GM12878 (cell line): Measurements from ENCODE around the gene SCIN. TPM values are rescaled to one million over a fixed set of nuclear protein-coding genes. Genes with fewer than 3 reads are reported as not detected.

Experiments
- ATAC-seq: fragments of 200-7000 bp; cut with Tn5 transposase; 3 replicates; pipeline ENCODE4 v1.9.1; 2020; ENCODE audit warnings: mild to moderate bottlenecking, moderate library complexity
- Bru-seq: library from RNA; stranded (reverse); fragments of 400-500 nt; gene quantifications from one replicate; lab custom pipeline; 2021; lab: Mats Ljungman, UMichigan
- BruChase-seq, 2 experiments: library from RNA; stranded (reverse); fragments of 400-500 nt; gene quantifications; one replicate each; lab custom pipeline; 2021; lab: Mats Ljungman, UMichigan
- BruUV-seq: library from RNA; stranded (reverse); fragments of 400-500 nt; replicated peaks from 2 replicates; lab custom pipeline; 2021; lab: Mats Ljungman, UMichigan
- CTCF ChIA-PET: fragments of 300-600 bp; sonication (Branson Sonifier 250); formaldehyde crosslinking; extraction: SDS; loops from one replicate; lab custom pipeline; 2021; ENCODE audit warnings: inconsistent platforms; lab: Yijun Ruan, JAX
- POLR2A ChIA-PET: fragments of 350-600 bp; formaldehyde crosslinking; extraction: SDS; loops from one replicate; lab custom pipeline; 2021; ENCODE audit warnings: inconsistent platforms; lab: Charles Lee
- RAD21 ChIA-PET: fragments of 300-600 bp; sonication (Branson Sonifier 250); formaldehyde crosslinking; loops from one replicate; lab custom pipeline; 2023; ENCODE audit warnings: antibody characterized with exemption; ENCODE audit not compliant: unreplicated experiment; lab: Charles Lee
- SMC1A ChIA-PET: fragments of 300-600 bp; sonication (Branson Sonifier 250); formaldehyde crosslinking; loops from one replicate; lab custom pipeline; 2023; ENCODE audit not compliant: unreplicated experiment, uncharacterized antibody; lab: Charles Lee
- DNase-seq: peaks from one replicate; pipeline ENCODE4 v3.0.0-alpha.2; 2011; ENCODE audit warnings: low read depth, low spot score
- FAIRE-seq: peaks from 3 replicates; lab custom pipeline; 2011; peaks lifted over from hg19 to GRCh38; lab: Jason Lieb, UNC
- H2AFZ ChIP-seq: 2 replicates; pipeline ENCODE4 v1.6.0; 2011; ENCODE audit warnings: low read depth, low read length, control low read depth; ENCODE audit not compliant: control insufficient read depth
- H3K27ac ChIP-seq: 2 replicates; pipeline ENCODE4 v1.5.1; 2011; ENCODE audit warnings: control low read depth; ENCODE audit not compliant: control insufficient read depth, insufficient read depth
- H3K27me3 ChIP-seq, 2 experiments: replicated peaks in 1 of 2; 2 replicates each; pipeline versions ENCODE4 v1.6.0 to v1.6.1; 2011; ENCODE audit warnings: low read length in 1 of 2; ENCODE audit not compliant: control insufficient read depth in 2 of 2, insufficient read depth in 2 of 2
- H3K36me3 ChIP-seq, 2 experiments: 2 replicates each; pipeline ENCODE4 v1.5.1; 2011; ENCODE audit warnings: low read length in 1 of 2; ENCODE audit not compliant: control insufficient read depth in 2 of 2, insufficient read depth in 2 of 2
- H3K4me1 ChIP-seq: 2 replicates; pipeline ENCODE4 v1.6.1; 2011; ENCODE audit warnings: mild to moderate bottlenecking, low read length, moderate library complexity, mixed read lengths; ENCODE audit not compliant: control insufficient read depth, insufficient read depth
- H3K4me2 ChIP-seq: 2 replicates; pipeline ENCODE4 v1.6.0; 2011; ENCODE audit warnings: control low read depth; ENCODE audit not compliant: control insufficient read depth, insufficient read depth
- H3K4me3 ChIP-seq: fragments of 200-600 bp; sonication (generic); 2 replicates; pipeline ENCODE4 v1.5.1; 2016
- H3K79me2 ChIP-seq: 2 replicates; pipeline ENCODE4 v1.6.0; 2011; ENCODE audit warnings: low read length; ENCODE audit not compliant: control insufficient read depth, insufficient read depth
- H3K9ac ChIP-seq: 2 replicates; pipeline ENCODE4 v1.8.0; 2011; ENCODE audit warnings: low read length, control low read depth, mixed read lengths; ENCODE audit not compliant: control insufficient read depth, insufficient read depth
- H3K9me3 ChIP-seq: replicated peaks from 3 replicates; pipeline ENCODE4 v1.5.1; 2011; ENCODE audit warnings: mild to moderate bottlenecking, low read length; ENCODE audit not compliant: control insufficient read depth, insufficient read depth
- H4K20me1 ChIP-seq: 2 replicates; pipeline ENCODE4 v1.6.0; 2011; ENCODE audit not compliant: control insufficient read depth, insufficient read depth
- CBFB ChIP-seq: IDR thresholded peaks from 2 replicates; pipeline ENCODE4 v1.6.1; 2016; ENCODE audit warnings: antibody characterized with exemption, low read depth
- GATAD2B ChIP-seq: fragments of 450-650 bp; conservative IDR thresholded peaks from 2 replicates; pipeline ENCODE4 v1.6.1; 2017; ENCODE audit warnings: low read depth, mild to moderate bottlenecking, moderate library complexity
- MTA3 ChIP-seq: IDR thresholded peaks from 2 replicates; pipeline ENCODE4 v1.6.1; 2012; ENCODE audit warnings: low read length, inconsistent platforms, borderline replicate concordance
- NFXL1 ChIP-seq: fragments of 450-650 bp; IDR thresholded peaks from 2 replicates; pipeline ENCODE4 v1.6.1; 2017; ENCODE audit warnings: antibody characterized with exemption, mild to moderate bottlenecking, borderline replicate concordance
- NFYB ChIP-seq: IDR thresholded peaks from 2 replicates; pipeline ENCODE4 v1.6.1; 2011; ENCODE audit warnings: low read depth, mild to moderate bottlenecking, low read length, improper control_type of control experiment, moderate library complexity; ENCODE audit not compliant: insufficient read depth
- RBBP5 ChIP-seq: fragments of 200-600 bp; sonication (generic); conservative IDR thresholded peaks from 2 replicates; pipeline ENCODE4 v1.6.1; 2016
- RELA ChIP-seq: fragments of 450-650 bp; IDR thresholded peaks from 2 replicates; pipeline ENCODE4 v1.8.0; 2014; ENCODE audit warnings: borderline replicate concordance; ENCODE audit not compliant: partially characterized antibody
- SP1 ChIP-seq: IDR thresholded peaks from one replicate; pipeline ENCODE4 v1.6.1; 2011; ENCODE audit warnings: low read depth, low read length
- WGBS: methylation state at CpG from one replicate; pipeline ENCODE4 v1.1.6; 2016; ENCODE audit warnings: low lambda C conversion rate; ENCODE audit not compliant: insufficient replicate concordance, insufficient coverage; ENCODE audit errors: missing lambda C conversion rate; 5-methylcytosine and 5-hydroxymethylcytosine counted together
- in situ Hi-C: fragments of 300-500 bp; cut with MboI; formaldehyde crosslinking; loops from 9 replicates; pipeline ENCODE4 v1.14.3; 2018; ENCODE audit warnings: mixed read lengths
- intact Hi-C: fragments of 100-400 bp; cut with micrococcal nuclease; formaldehyde crosslinking; loops from one replicate; pipeline ENCODE4 v1.14.2; 2022; ENCODE audit not compliant: unreplicated experiment
- long read RNA-seq, 2 experiments: library from polyadenylated mRNA; unstranded; transcript quantifications; one replicate each; pipeline ENCODE4 v2.0.0, GENCODE V29; 2019 to 2020
- polyA minus RNA-seq, 3 experiments: library from RNA; depleted of rRNA, polyadenylated mRNA; stranded (reverse); fragments of >200 nt; gene quantifications; 2 replicates each; pipeline ENCODE4 v1.2.3, GENCODE V29; 2011
- polyA plus RNA-seq, 11 experiments: library from polyadenylated mRNA; depleted of rRNA in 4 of 11; unstranded in 6 of 11; stranded (reverse) in 5 of 11; fragments of >200 nt; fragmentation: Nextera tagmentation in 4 of 11; fragmentation: Illumina TruSeq in 1 of 11; extraction: Ambion mirVana in 4 of 11; extraction: Trizol in 1 of 11; gene quantifications; 1 replicate in 1 of 11; 2 replicates in 10 of 11; pipeline versions ENCODE4 v1.2.1 to v1.2.3, GENCODE V29; 2011 to 2016; ENCODE audit warnings: inconsistent platforms in 2 of 11, missing spikeins in 2 of 11, low read depth in 1 of 11
- total RNA-seq, 4 experiments: library from RNA; depleted of rRNA in 3 of 4; stranded (reverse); fragments of >200 nt in 3 of 4; fragmentation: Illumina TruSeq in 1 of 4; extraction: Trizol in 1 of 4; gene quantifications; 2 replicates each; pipeline versions ENCODE4 v1.2.1 to v1.2.3, GENCODE V29; 2013 to 2021

The SCIN gene
- total RNA-seq (2013; cell fraction: nucleolus; rRNA removed): 0.23 and 0.81 TPM in 2 replicates
- 0.98 and 2.1 TPM in 2 replicates for total RNA-seq (2014; rRNA removed)
- total RNA-seq (2014; rRNA removed; fragmentation: Illumina TruSeq; extraction: Trizol): 0.78 and 1.1 TPM in 2 replicates
- 0.80 and 2.1 TPM in 2 replicates for total RNA-seq (2021)
- polyA plus RNA-seq (2011; ENCODE audit: low read depth): not detected
- polyA plus RNA-seq (2011; rRNA removed): 0.35 and 0.46 TPM in 2 replicates
- polyA plus RNA-seq (2011; cell fraction: cytosol; rRNA removed): 0.08 and 0.24 TPM in 2 replicates
- 0.25 and 0.30 TPM in 2 replicates for polyA plus RNA-seq (2011; cell fraction: nucleus; rRNA removed)
- polyA plus RNA-seq (2012): not detected in 2 replicates
- 1.4 and 2.6 TPM in 2 replicates for polyA plus RNA-seq (2014; fragmentation: Illumina TruSeq; extraction: Trizol)
- polyA plus RNA-seq (2014; fragmentation: Nextera tagmentation; extraction: Ambion mirVana): under 1 TPM; 0.23 to 0.69 TPM
- polyA plus RNA-seq (2014; rRNA removed): 0.51 and 0.86 TPM in 2 replicates
- 1 to 10 TPM in 1 of 2 experiments, under 1 TPM in 1; 0.92 to 1.3 TPM for polyA plus RNA-seq (2016; fragmentation: Nextera tagmentation; extraction: Ambion mirVana)
- 0.10 and 0.22 TPM in 2 replicates for polyA minus RNA-seq (2011; rRNA and poly(A)+ RNA removed)
- polyA minus RNA-seq (2011; cell fraction: cytosol; rRNA and poly(A)+ RNA removed): not detected in 2 replicates
- 0.29 and 0.48 TPM in 2 replicates for polyA minus RNA-seq (2011; cell fraction: nucleus; rRNA and poly(A)+ RNA removed)
- percentile 15 among the genes with signal in this experiment for Bru-seq, nascent RNA
- percentile 10 among the genes with signal in this experiment for BruChase-seq, experiment 1, labeled RNA remaining after a 6-hour chase
- percentile 19 among the genes with signal in this experiment for BruChase-seq, experiment 2, labeled RNA remaining after a 2-hour chase
- long read RNA-seq, experiment 1: 0 reads
- long read RNA-seq, experiment 2: 0 reads

GRCh38 chr7:12570534-12571461, at the start of gene SCIN:
Gene SCIN (plus strand): TSS chr7:12570720. CDS start chr7:12570787, 67 bp downstream.
- no peak for FAIRE-seq
- peak within 1 kb of the TSS; percentile 50; the same call in 1 of the 2 replicates for H3K4me3 ChIP-seq
- BruUV-seq: no TSS peak

More at GRCh38 chr7:12570534-12571461, at the start of gene SCIN:
- no peaks in the 10 kb centered on the region for H4K20me1 ChIP-seq
- H2AFZ ChIP-seq: peak within 1 kb of the TSS; percentile 71
- ChIA-PET CTCF (interaction anchor here (0.6 kb wide), 1 partner anchor 28 kb away, joined by 3 read pairs; no protein-coding TSS in a partner anchor), POLR2A (no interaction called here), SMC1A (interaction anchor here (1.0 kb wide), 1 partner anchor 26 kb away, joined by 4 read pairs; no protein-coding TSS in a partner anchor), RAD21 (no interaction called here)
- H3K36me3 ChIP-seq: no peaks in the 10 kb centered on the region
- no peaks in the 10 kb centered on the region for H3K9me3 ChIP-seq
- peak within 1 kb of the TSS; percentile 79 for H3K4me2 ChIP-seq
- ATAC-seq: peak; percentile 47
- 50% methylated on average over 74 of the region's 74 CpGs for WGBS
- peaks cover 3 to 12% of the 10 kb centered on the region in 2 experiments; a peak in 3 of 4 replicates for H3K27me3 ChIP-seq
- no peaks in the 10 kb centered on the region for H3K79me2 ChIP-seq
- DNase-seq: no peak
- TF ChIP-seq GATAD2B: no peak
- no peak for TF ChIP-seq MTA3
- no peak for TF ChIP-seq NFXL1
- no peak for TF ChIP-seq NFYB
- TF ChIP-seq RBBP5: no peak
- no peak for TF ChIP-seq RELA
- no peak for TF ChIP-seq CBFB
- TF ChIP-seq SP1: no peak
- in situ Hi-C loops: no loop called here
- H3K27ac ChIP-seq: no peak within 1 kb of the TSS
- H3K9ac ChIP-seq: peak within 1 kb of the TSS; percentile 25; the same call in 1 of the 2 replicates
- intact Hi-C loops: no loop called here
- peaks cover 16% of the 10 kb centered on the region for H3K4me1 ChIP-seq
